ENCODE data around the gene SCARB1. TPM values are rescaled to one million over a fixed set of nuclear protein-coding genes. Genes with fewer than 3 reads are reported as not detected.

The SCARB1 gene
- total and polyA plus RNA-seq, 2 experiments from 2014 or later = 31.0 to 62.5 TPM

DNA sequence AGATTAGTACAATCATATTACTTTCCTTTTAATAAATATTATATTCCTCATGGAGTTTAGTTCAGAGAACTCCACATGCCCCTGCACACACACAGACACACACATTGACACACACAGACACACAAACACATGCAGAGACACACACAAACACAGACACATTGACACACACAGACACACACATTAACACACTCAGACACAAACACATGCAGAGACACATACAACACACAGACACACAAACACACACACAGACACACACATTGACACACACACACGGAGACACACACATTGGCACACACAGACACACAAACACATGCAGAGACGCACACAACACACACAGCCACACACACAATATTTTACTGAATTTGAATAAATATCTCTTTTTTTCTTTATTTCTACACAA is 12.5 kb upstream of the SCARB1 start (continued):
- TF ChIP-seq, protein P1, sequence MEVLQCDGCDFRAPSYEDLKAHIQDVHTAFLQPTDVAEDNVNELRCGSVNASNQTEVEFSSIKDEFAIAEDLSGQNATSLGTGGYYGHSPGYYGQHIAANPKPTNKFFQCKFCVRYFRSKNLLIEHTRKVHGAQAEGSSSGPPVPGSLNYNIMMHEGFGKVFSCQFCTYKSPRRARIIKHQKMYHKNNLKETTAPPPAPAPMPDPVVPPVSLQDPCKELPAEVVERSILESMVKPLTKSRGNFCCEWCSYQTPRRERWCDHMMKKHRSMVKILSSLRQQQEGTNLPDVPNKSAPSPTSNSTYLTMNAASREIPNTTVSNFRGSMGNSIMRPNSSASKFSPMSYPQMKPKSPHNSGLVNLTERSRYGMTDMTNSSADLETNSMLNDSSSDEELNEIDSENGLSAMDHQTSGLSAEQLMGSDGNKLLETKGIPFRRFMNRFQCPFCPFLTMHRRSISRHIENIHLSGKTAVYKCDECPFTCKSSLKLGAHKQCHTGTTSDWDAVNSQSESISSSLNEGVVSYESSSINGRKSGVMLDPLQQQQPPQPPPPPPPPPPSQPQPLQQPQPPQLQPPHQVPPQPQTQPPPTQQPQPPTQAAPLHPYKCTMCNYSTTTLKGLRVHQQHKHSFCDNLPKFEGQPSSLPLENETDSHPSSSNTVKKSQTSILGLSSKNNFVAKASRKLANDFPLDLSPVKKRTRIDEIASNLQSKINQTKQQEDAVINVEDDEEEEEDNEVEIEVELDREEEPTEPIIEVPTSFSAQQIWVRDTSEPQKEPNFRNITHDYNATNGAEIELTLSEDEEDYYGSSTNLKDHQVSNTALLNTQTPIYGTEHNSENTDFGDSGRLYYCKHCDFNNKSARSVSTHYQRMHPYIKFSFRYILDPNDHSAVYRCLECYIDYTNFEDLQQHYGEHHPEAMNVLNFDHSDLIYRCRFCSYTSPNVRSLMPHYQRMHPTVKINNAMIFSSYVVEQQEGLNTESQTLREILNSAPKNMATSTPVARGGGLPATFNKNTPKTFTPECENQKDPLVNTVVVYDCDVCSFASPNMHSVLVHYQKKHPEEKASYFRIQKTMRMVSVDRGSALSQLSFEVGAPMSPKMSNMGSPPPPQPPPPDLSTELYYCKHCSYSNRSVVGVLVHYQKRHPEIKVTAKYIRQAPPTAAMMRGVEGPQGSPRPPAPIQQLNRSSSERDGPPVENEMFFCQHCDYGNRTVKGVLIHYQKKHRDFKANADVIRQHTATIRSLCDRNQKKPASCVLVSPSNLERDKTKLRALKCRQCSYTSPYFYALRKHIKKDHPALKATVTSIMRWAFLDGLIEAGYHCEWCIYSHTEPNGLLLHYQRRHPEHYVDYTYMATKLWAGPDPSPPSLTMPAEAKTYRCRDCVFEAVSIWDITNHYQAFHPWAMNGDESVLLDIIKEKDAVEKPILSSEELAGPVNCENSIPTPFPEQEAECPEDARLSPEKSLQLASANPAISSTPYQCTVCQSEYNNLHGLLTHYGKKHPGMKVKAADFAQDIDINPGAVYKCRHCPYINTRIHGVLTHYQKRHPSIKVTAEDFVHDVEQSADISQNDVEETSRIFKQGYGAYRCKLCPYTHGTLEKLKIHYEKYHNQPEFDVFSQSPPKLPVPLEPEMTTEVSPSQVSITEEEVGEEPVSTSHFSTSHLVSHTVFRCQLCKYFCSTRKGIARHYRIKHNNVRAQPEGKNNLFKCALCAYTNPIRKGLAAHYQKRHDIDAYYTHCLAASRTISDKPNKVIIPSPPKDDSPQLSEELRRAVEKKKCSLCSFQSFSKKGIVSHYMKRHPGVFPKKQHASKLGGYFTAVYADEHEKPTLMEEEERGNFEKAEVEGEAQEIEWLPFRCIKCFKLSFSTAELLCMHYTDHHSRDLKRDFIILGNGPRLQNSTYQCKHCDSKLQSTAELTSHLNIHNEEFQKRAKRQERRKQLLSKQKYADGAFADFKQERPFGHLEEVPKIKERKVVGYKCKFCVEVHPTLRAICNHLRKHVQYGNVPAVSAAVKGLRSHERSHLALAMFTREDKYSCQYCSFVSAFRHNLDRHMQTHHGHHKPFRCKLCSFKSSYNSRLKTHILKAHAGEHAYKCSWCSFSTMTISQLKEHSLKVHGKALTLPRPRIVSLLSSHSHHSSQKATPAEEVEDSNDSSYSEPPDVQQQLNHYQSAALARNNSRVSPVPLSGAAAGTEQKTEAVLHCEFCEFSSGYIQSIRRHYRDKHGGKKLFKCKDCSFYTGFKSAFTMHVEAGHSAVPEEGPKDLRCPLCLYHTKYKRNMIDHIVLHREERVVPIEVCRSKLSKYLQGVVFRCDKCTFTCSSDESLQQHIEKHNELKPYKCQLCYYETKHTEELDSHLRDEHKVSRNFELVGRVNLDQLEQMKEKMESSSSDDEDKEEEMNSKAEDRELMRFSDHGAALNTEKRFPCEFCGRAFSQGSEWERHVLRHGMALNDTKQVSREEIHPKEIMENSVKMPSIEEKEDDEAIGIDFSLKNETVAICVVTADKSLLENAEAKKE (CRISPR knock-in tag; IDR thresholded peaks at IDR 0.05) = no peak
- no peak for TF ChIP-seq POLR2AphosphoS5 (IDR thresholded peaks at IDR 0.05; ENCODE audit: low read depth)

DNA sequence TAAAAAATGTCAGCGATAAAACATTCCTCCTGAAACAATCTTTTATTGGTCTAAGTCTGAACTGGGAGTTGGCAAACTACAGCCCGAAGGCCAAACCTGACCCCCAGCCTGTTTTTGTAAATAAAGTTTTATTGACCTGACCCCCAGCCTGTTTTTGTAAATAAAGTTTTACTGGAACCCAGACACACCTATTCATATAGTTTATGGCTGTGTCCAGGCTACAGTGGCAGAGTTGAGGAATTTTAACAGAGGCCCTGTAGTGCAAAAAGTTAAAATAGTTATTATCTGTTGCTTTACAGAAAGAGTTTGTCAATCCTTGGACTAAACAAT is 12.1 kb upstream of the SCARB1 start:
- H3K27me3 Mint-ChIP-seq (ENCODE audit: insufficient read depth, low read depth, poor library complexity) = no peaks in the 10 kb centered on the region
- no peaks in the 10 kb centered on the region for H3K36me3 Mint-ChIP-seq (ENCODE audit: low read depth)
- H3K36me3 ChIP-seq (ENCODE audit: insufficient read depth) = no peaks in the 10 kb centered on the region
- no peak overlapping the region for H3K27ac ChIP-seq (ENCODE audit: low read depth)
- DNase-seq (ENCODE audit: low spot score) (no peak), ATAC-seq (no peak)
- no peak overlapping the region for H3K4me3 ChIP-seq
- no peaks in the 10 kb centered on the region for H3K79me2 ChIP-seq (replicated peaks; ENCODE audit: insufficient read depth)
- no peaks in the 10 kb centered on the region for H3K9me2 ChIP-seq (ENCODE audit: insufficient read depth)
- no peaks in the 10 kb centered on the region for H3K9me3 Mint-ChIP-seq
- no peak overlapping the region for H3K4me3 Mint-ChIP-seq
- H4K20me1 ChIP-seq (replicated peaks; ENCODE audit: insufficient read depth) = no peaks in the 10 kb centered on the region
- H3K4me1 Mint-ChIP-seq = peaks cover 5% of the 10 kb centered on the region
- H3K27me3 ChIP-seq (ENCODE audit: insufficient read depth) = no peaks in the 10 kb centered on the region
- H3K4me2 ChIP-seq = no peak overlapping the region
- H3K27ac Mint-ChIP-seq = no peak overlapping the region
- H3K4me1 ChIP-seq (ENCODE audit: insufficient read depth) = no peaks in the 10 kb centered on the region
- peak overlapping the region; percentile 89 for H2AFZ ChIP-seq
- no peaks in the 10 kb centered on the region for H3F3A ChIP-seq (replicated peaks; ENCODE audit: low read depth)
- no peak for TF ChIP-seq REST (IDR thresholded peaks at IDR 0.05; ENCODE audit: unreplicated experiment)
- no peak for TF ChIP-seq CREB1 (CRISPR knock-in tag; IDR thresholded peaks at IDR 0.05; ENCODE audit: low read depth)
- TF ChIP-seq ZNF331 (CRISPR knock-in tag; IDR thresholded peaks at IDR 0.05; ENCODE audit: low read depth) = no peak
- no peak for TF ChIP-seq JUNB (IDR thresholded peaks at IDR 0.05; ENCODE audit: unreplicated experiment)
- TF ChIP-seq ETS1 (IDR thresholded peaks at IDR 0.05) = no peak
- no peak for TF ChIP-seq POLR2AphosphoS5 (IDR thresholded peaks at IDR 0.05; ENCODE audit: low read depth)
- no peak for TF ChIP-seq STAT1 (IDR thresholded peaks at IDR 0.05; ENCODE audit: unreplicated experiment)

Measured in GM23338 (cell line).